ENCODE results near the gene DAO. TPM values are rescaled to one million over a fixed set of nuclear protein-coding genes. Genes with fewer than 3 reads are reported as not detected.

Gene DAO
- total RNA-seq, 1 experiment from 2014 or later, result not detected

DNA sequence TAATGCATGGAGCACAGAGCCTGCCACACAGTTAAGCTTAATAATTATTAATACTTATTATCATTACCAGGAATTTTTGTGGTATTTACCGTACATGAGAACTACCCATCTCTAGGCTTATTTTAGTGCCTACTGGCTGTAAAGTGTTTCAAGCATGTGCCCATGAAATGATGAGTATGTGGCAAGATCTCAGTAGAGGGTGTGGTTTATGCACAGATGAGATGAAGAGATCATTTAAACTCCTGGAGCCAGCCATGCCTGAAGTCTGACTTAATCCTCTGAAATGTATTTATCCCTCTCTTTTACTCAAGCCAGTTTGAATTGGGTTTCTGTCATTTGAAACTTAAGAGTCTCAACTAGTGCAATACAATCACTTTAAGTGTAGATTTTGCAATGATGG lies 60.2 kb downstream of the DAO start:
- H2AFZ ChIP-seq (ENCODE audit: low read length), result no peak overlapping the region
- no peak for DNase-seq
- H3K27ac ChIP-seq (ENCODE audit: low read length), result no peak overlapping the region
- H3K9ac ChIP-seq (ENCODE audit: low read length), result no peak overlapping the region
- H3K9me2 ChIP-seq (replicated peaks; ENCODE audit: insufficient read depth, low read length), result no peaks in the 10 kb centered on the region
- no peaks in the 10 kb centered on the region for H3K79me2 ChIP-seq (ENCODE audit: low read length)
- H3K4me2 ChIP-seq (ENCODE audit: low read depth, low read length, poor library complexity, severe bottlenecking), result no peak overlapping the region
- peaks cover 6% of the 10 kb centered on the region for H3K4me1 ChIP-seq (ENCODE audit: low read length)
- no peak overlapping the region for H3K4me3 ChIP-seq (ENCODE audit: low read length)
- no peaks in the 10 kb centered on the region for H3K9me3 ChIP-seq (ENCODE audit: low read length)
- no peaks in the 10 kb centered on the region for H3K36me3 ChIP-seq (ENCODE audit: insufficient read depth, low read length)
- H4K20me1 ChIP-seq (ENCODE audit: insufficient read depth, low read depth, low read length), result no peaks in the 10 kb centered on the region
- no peaks in the 10 kb centered on the region for H3K27me3 ChIP-seq (ENCODE audit: low read length)

GRCh38 chr12:108947097-108947496 lies 67.2 kb downstream of the DAO start:
- Histone ChIP-seq H3K9me3 (ENCODE audit: low read length) (no peaks in the 10 kb centered on the region), H4K20me1 (ENCODE audit: insufficient read depth, low read depth, low read length) (no peaks in the 10 kb centered on the region), H3K36me3 (ENCODE audit: insufficient read depth, low read length) (no peaks in the 10 kb centered on the region), H3K4me3 (ENCODE audit: low read length) (no peak overlapping the region), H3K27ac (ENCODE audit: low read length) (no peak overlapping the region), H3K27me3 (ENCODE audit: low read length) (no peaks in the 10 kb centered on the region), H3K9ac (ENCODE audit: low read length) (no peak overlapping the region), H2AFZ (ENCODE audit: low read length) (no peak overlapping the region), H3K4me1 (ENCODE audit: low read length) (no peaks in the 10 kb centered on the region; the same call in 1 of the 2 replicates), H3K79me2 (ENCODE audit: low read length) (no peaks in the 10 kb centered on the region), H3K4me2 (ENCODE audit: low read depth, low read length, poor library complexity, severe bottlenecking) (no peak overlapping the region), H3K9me2 (replicated peaks; ENCODE audit: insufficient read depth, low read length) (no peaks in the 10 kb centered on the region)
- DNase-seq, result no peak

GRCh38 chr12:108948367-108948766 lies 68.5 kb downstream of the DAO start:
- Histone ChIP-seq H3K4me1 (ENCODE audit: low read length) (no peaks in the 10 kb centered on the region; the same call in 1 of the 2 replicates), H3K79me2 (ENCODE audit: low read length) (no peaks in the 10 kb centered on the region), H3K4me2 (ENCODE audit: low read depth, low read length, poor library complexity, severe bottlenecking) (no peak overlapping the region), H4K20me1 (ENCODE audit: insufficient read depth, low read depth, low read length) (no peaks in the 10 kb centered on the region), H2AFZ (ENCODE audit: low read length) (no peak overlapping the region), H3K9me2 (replicated peaks; ENCODE audit: insufficient read depth, low read length) (no peaks in the 10 kb centered on the region), H3K27ac (ENCODE audit: low read length) (no peak overlapping the region), H3K27me3 (ENCODE audit: low read length) (no peaks in the 10 kb centered on the region), H3K4me3 (ENCODE audit: low read length) (no peak overlapping the region), H3K36me3 (ENCODE audit: insufficient read depth, low read length) (no peaks in the 10 kb centered on the region), H3K9ac (ENCODE audit: low read length) (no peak overlapping the region), H3K9me3 (ENCODE audit: low read length) (no peaks in the 10 kb centered on the region)
- no peak for DNase-seq

- H3K4me1 ChIP-seq (ENCODE audit: low read length), result no peaks in the 10 kb centered on the region; the same call in 1 of the 2 replicates
- no peak overlapping the region for H3K9ac ChIP-seq (ENCODE audit: low read length)
- no peak for DNase-seq
These were observed 70.1 kb downstream of the DAO start for GRCh38 chr12:108949976-108950375.

More at GRCh38 chr12:108949976-108950375, 70.1 kb downstream of the DAO start:
- Histone ChIP-seq H4K20me1 (ENCODE audit: insufficient read depth, low read depth, low read length) (no peaks in the 10 kb centered on the region), H3K9me2 (replicated peaks; ENCODE audit: insufficient read depth, low read length) (no peaks in the 10 kb centered on the region), H3K27me3 (ENCODE audit: low read length) (no peaks in the 10 kb centered on the region), H3K79me2 (ENCODE audit: low read length) (no peaks in the 10 kb centered on the region), H2AFZ (ENCODE audit: low read length) (no peak overlapping the region), H3K4me2 (ENCODE audit: low read depth, low read length, poor library complexity, severe bottlenecking) (no peak overlapping the region), H3K36me3 (ENCODE audit: insufficient read depth, low read length) (no peaks in the 10 kb centered on the region), H3K4me3 (ENCODE audit: low read length) (no peak overlapping the region), H3K27ac (ENCODE audit: low read length) (no peak overlapping the region), H3K9me3 (ENCODE audit: low read length) (no peaks in the 10 kb centered on the region)

Small RNAs within 50 kb of the gene (small RNA-seq; reads per million reads assigned to genes)
- gene MIR619 (not detected), gene RNU6-361P (not detected)

Other genes with a start within 250 kb of the DAO start
- 0.97 and 2.5 TPM in 2 replicates for gene SELPLG, start 246.2 kb upstream of the DAO start, total RNA-seq (2014; rRNA removed; shearing (Covaris generic); ENCODE audit: low replicate concordance)
- gene CORO1C, start 148.6 kb upstream of the DAO start, total RNA-seq (2014; rRNA removed; shearing (Covaris generic); ENCODE audit: low replicate concordance), result 11.1 and 14.9 TPM in 2 replicates
- gene SSH1, start 22.5 kb upstream of the DAO start, total RNA-seq (2014; rRNA removed; shearing (Covaris generic); ENCODE audit: low replicate concordance), result 7.9 and 9.5 TPM in 2 replicates
- 0.04 TPM in 1 of 2 replicates, not detected in the other for gene SVOP, start 141.0 kb downstream of the DAO start, total RNA-seq (2014; rRNA removed; shearing (Covaris generic); ENCODE audit: low replicate concordance)
- 19.3 and 23.7 TPM in 2 replicates for gene USP30, start 172.5 kb downstream of the DAO start, total RNA-seq (2014; rRNA removed; shearing (Covaris generic); ENCODE audit: low replicate concordance)
- 30.6 and 47.7 TPM in 2 replicates for gene ALKBH2, start 213.4 kb downstream of the DAO start, total RNA-seq (2014; rRNA removed; shearing (Covaris generic); ENCODE audit: low replicate concordance)
- gene UNG, start 217.5 kb downstream of the DAO start, total RNA-seq (2014; rRNA removed; shearing (Covaris generic); ENCODE audit: low replicate concordance), result 28.8 and 31.6 TPM in 2 replicates
- 6.5 and 12.3 TPM in 2 replicates for gene ACACB, start 236.5 kb downstream of the DAO start, total RNA-seq (2014; rRNA removed; shearing (Covaris generic); ENCODE audit: low replicate concordance)

Measured in Karpas-422 (cell line).